Brain microvascular endothelial cell (primary cell): ENCODE data around the gene MYBBP1A.
A peak's percentile ranks its signal among the peaks of the same experiment; 100 is the strongest.

ENCODE experiments used
- DNase-seq: peaks from one replicate; pipeline ENCODE4 v3.0.0-alpha.2; 2020
- H3K27ac ChIP-seq: fragments of 250-450 bp; sonication (Bioruptor Pico); 2 replicates; pipeline ENCODE4 v1.5.1; 2020; ENCODE audit warnings: mild to moderate bottlenecking, moderate library complexity
- H3K27me3 ChIP-seq: fragments of 250-450 bp; sonication (Bioruptor Pico); replicated peaks from 2 replicates; pipeline ENCODE4 v1.5.1; 2020; ENCODE audit warnings: mild to moderate bottlenecking
- H3K36me3 ChIP-seq: fragments of 250-450 bp; sonication (Bioruptor Pico); replicated peaks from 2 replicates; pipeline ENCODE4 v1.5.1; 2020; ENCODE audit warnings: mild to moderate bottlenecking
- H3K4me3 ChIP-seq: 2 replicates; pipeline ENCODE4 v1.5.1; 2011; ENCODE audit warnings: low read depth, mild to moderate bottlenecking, control low read depth, low read length, moderate library complexity
- CTCF ChIP-seq: IDR thresholded peaks from 2 replicates; pipeline ENCODE4 v1.5.1; 2011; ENCODE audit warnings: low read depth, mild to moderate bottlenecking, moderate library complexity, low read length, control low read depth, inconsistent platforms; ENCODE audit errors: missing control alignments
- in situ Hi-C: cut with HindIII; loops from 2 replicates; pipeline ENCODE4 v1.10.0; 2017; ENCODE audit warnings: low sequenced_read_pairs, low pct_ligation_motif_present

The MYBBP1A gene

GRCh38 chr17:4573115-4573514, 17.9 kb upstream of the MYBBP1A start:
- TF ChIP-seq CTCF = no peak
- no peaks in the 10 kb centered on the region for H3K27me3 ChIP-seq
- H3K27ac ChIP-seq = no peak overlapping the region
- DNase-seq = no peak
- in situ Hi-C loops = no loop called here
- H3K4me3 ChIP-seq = no peak overlapping the region
- no peaks in the 10 kb centered on the region for H3K36me3 ChIP-seq

GRCh38 chr17:4572131-4572530, 16.9 kb upstream of the MYBBP1A start:
- Histone ChIP-seq H3K27ac (no peak overlapping the region), H3K27me3 (no peaks in the 10 kb centered on the region), H3K4me3 (no peak overlapping the region), H3K36me3 (no peaks in the 10 kb centered on the region)
- in situ Hi-C loops = no loop called here
- TF ChIP-seq CTCF = no peak
- no peak for DNase-seq

GRCh38 chr17:4569591-4569990, 14.4 kb upstream of the MYBBP1A start:
- no peak overlapping the region for H3K27ac ChIP-seq
- H3K4me3 ChIP-seq = no peak overlapping the region
- no peak for TF ChIP-seq CTCF
- no peaks in the 10 kb centered on the region for H3K36me3 ChIP-seq
- in situ Hi-C loops = no loop called here
- no peak for DNase-seq
- H3K27me3 ChIP-seq = no peaks in the 10 kb centered on the region

GRCh38 chr17:4566785-4567184, 11.6 kb upstream of the MYBBP1A start:
- peak; percentile 87 for TF ChIP-seq CTCF
- Histone ChIP-seq H3K27me3 (no peaks in the 10 kb centered on the region), H3K4me3 (no peak overlapping the region), H3K27ac (no peak overlapping the region), H3K36me3 (no peaks in the 10 kb centered on the region)
- DNase-seq = peak; percentile 32
- in situ Hi-C loops = no loop called here

- Histone ChIP-seq H3K36me3 (no peaks in the 10 kb centered on the region), H3K4me3 (no peak overlapping the region), H3K27ac (no peak overlapping the region), H3K27me3 (no peaks in the 10 kb centered on the region)
- peak; percentile 65 for DNase-seq
- in situ Hi-C loops = no loop called here
- peak; percentile 90 for TF ChIP-seq CTCF
These were observed 10.3 kb upstream of the MYBBP1A start for GRCh38 chr17:4565209-4566141.
